ENCODE results near the gene C19orf53. TPM values are rescaled to one million over a fixed set of nuclear protein-coding genes. Genes with fewer than 3 reads are reported as not detected.
"Not testable (repeated sequence)": the region's sequence is repeated elsewhere in the genome, so short reads cannot be mapped to it uniquely, and the experiment has no call there.

Gene C19orf53
- total and polyA plus RNA-seq, 12 donors = 80.5 to 389 (median 90.6) TPM

- Histone ChIP-seq H3K27ac (no peak overlapping the region), H3K9me3 (no peaks in the 10 kb centered on the region), H3K4me1 (peaks cover 0 to 48% (median 28%) of the 10 kb centered on the region in 9 donors), H3K27me3 (no peaks in the 10 kb centered on the region), H3K4me3 (no peak overlapping the region), H3K36me3 (peaks cover 0 to 45% (median 17%) of the 10 kb centered on the region in 9 donors)
- ATAC-seq (no peak), DNase-seq (no peak)
- 90 to 94% methylated on average over 6 of the region's 6 CpGs for WGBS, 2 donors
- no peak for TF ChIP-seq CTCF (IDR thresholded peaks at IDR 0.05)
- intact Hi-C loops (cut with DNase I) = loop anchor here in 1 of 10 donors (10.0 kb wide), 1 partner anchor 296 kb away; the partner anchor contains the start of gene MISP3
Observed at GRCh38 chr19:13778847-13779246, 4.6 kb downstream of the C19orf53 start.

- 95 to 98% methylated on average over 8 of the region's 8 CpGs for WGBS, 2 donors
- DNase-seq = not testable (repeated sequence)
Observed at GRCh38 chr19:13779794-13780193, 5.5 kb downstream of the C19orf53 start.

GRCh38 chr19:13781547-13781946, 7.3 kb downstream of the C19orf53 start:
- no peak for TF ChIP-seq CTCF (IDR thresholded peaks at IDR 0.05)
- intact Hi-C loops (cut with DNase I) = no loop called here
- ATAC-seq = peak; percentile 65 to 89 (median 80)
- no peaks in the 10 kb centered on the region for H3K27me3 ChIP-seq
- peak; percentile 55 to 86 for DNase-seq
- H3K27ac ChIP-seq = peak overlapping the region in 9 of 10 donors; percentile 25 to 80 (median 46)
- H3K4me3 ChIP-seq = no peak overlapping the region
- H3K4me1 ChIP-seq = peaks cover 0 to 41% (median 23%) of the 10 kb centered on the region in 9 donors
- 2 to 11% methylated on average over 5 of the region's 5 CpGs for WGBS, 2 donors
- H3K36me3 ChIP-seq = peaks cover 0 to 33% (median 17%) of the 10 kb centered on the region in 9 donors
- H3K9me3 ChIP-seq = no peaks in the 10 kb centered on the region

More at GRCh38 chr19:13779794-13780193, 5.5 kb downstream of the C19orf53 start:
- intact Hi-C loops (cut with DNase I) = loop anchor here in 1 of 10 donors (10.0 kb wide), 1 partner anchor 295 kb away; the partner anchor contains the start of gene MISP3
- H3K4me1 ChIP-seq = peaks cover 0 to 51% (median 27%) of the 10 kb centered on the region in 9 donors
- H3K27ac ChIP-seq, H3K4me3 ChIP-seq, H3K9me3 ChIP-seq, H3K27me3 ChIP-seq, ATAC-seq: not testable (repeated sequence)
- peaks cover 0 to 45% (median 17%) of the 10 kb centered on the region in 9 donors for H3K36me3 ChIP-seq

GRCh38 chr19:13782537-13782936, 8.3 kb downstream of the C19orf53 start:
- Histone ChIP-seq H3K36me3 (peaks cover 0 to 23% (median 17%) of the 10 kb centered on the region in 9 donors), H3K4me1 (peaks cover 0 to 45% (median 26%) of the 10 kb centered on the region in 9 donors)
- intact Hi-C loops (cut with DNase I) = loop anchor here in 1 of 10 donors (2.0 kb wide), 1 partner anchor 80 kb away; no protein-coding TSS in a partner anchor

More at GRCh38 chr19:13782537-13782936, 8.3 kb downstream of the C19orf53 start:
- no peak overlapping the region for H3K4me3 ChIP-seq
- no peak for ATAC-seq
- no peak for TF ChIP-seq CTCF (IDR thresholded peaks at IDR 0.05)
- H3K27ac ChIP-seq = peak overlapping the region in 2 of 10 donors; percentile 63 to 80
- H3K9me3 ChIP-seq = no peaks in the 10 kb centered on the region
- DNase-seq = no peak
- no peaks in the 10 kb centered on the region for H3K27me3 ChIP-seq
- 71 to 78% methylated on average over 8 of the region's 8 CpGs for WGBS, 2 donors

Measured in heart right ventricle (tissue), 16 donors.